ENCODE data around the gene ODC1.

Gene ODC1

DNA sequence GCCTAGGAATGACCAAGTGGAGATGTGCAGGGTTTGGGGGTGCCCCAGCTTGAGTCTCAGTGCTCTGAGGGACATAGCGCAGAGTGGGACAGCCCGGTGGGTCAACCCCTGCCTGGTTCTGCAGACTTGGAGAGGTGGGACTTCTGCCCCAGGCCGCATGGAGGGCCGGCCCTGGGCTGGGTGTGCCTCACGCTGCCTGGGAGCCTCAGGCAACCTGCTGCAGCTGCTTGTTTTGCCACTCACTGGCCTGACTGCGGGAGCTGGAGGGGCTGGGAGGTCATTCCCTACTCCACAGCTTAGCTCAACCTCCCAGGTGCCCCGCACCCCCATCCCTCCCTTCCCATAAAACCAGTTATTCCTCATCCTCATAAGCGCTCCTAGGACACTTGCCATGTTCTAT is 33.1 kb downstream of the ODC1 start:
- DNase-seq (ENCODE audit: low spot score), result no peak

GRCh38 chr2:10414591-10414990 is 33.5 kb downstream of the ODC1 start:
- DNase-seq (ENCODE audit: low spot score), result no peak

DNA sequence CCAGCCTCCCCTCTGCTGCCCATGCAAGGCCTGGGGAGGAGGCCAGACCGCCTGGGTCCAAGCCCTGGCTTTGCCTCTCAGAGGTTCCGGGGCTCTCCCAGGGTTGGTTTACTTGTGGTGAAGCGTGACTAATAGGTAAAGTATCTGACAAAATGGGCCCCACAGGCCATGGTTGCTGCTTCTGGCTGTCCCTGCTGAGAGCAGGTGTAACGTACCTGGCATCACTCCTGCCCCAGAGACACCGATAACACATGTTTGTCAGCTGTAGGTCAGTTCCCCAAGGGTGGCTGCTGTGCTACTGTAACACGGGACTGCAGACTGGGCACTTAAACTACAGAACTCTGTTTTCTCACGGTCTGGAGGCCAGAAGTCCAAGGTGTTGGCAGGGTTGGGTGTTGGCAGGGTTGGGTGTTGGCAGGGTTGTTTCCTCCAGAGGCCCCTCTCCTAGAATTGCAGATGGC is 34.1 kb downstream of the ODC1 start:
- DNase-seq (ENCODE audit: low spot score), result no peak

DNA sequence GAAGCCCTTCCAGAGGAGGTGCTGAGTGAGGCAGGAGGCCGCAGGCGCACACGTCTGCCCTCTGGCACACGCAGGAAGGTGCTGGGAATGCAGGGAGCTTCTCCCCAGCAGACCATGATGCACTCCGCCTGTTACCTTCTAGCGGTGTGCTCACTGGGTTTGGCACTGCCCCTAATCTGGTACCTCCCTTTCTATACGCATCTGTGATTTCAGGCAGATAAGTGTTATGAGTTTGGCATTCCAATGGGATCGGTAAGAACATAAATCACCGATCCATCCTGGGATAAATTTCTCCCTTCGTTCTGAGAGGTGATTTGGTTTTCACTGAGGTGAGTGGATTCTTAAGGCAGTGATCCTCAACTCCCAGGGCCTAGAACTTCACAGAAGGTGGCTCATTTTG is 34.6 kb downstream of the ODC1 start:
- DNase-seq (ENCODE audit: low spot score), result no peak

DNA sequence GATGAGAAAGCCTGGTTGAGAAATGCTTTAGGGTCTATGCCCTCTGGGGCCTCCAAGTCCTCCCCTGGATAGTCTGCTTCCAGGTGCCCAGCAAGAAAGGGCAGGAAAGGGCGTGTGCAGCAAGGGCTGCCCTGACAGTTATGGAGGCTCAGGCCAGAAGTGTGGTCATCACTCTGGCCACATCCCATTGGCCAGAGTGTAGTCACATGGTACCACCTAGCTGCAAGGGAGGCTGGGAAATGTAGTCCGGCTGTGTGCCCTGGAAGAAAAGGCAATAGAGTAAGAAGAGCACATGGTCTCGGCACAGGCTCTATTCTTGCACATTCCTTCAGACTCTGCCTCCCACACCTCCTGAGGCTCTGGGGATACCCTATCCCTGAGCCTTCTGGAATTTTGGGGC is 35.7 kb downstream of the ODC1 start:
- no peak for DNase-seq (ENCODE audit: low spot score)

DNA sequence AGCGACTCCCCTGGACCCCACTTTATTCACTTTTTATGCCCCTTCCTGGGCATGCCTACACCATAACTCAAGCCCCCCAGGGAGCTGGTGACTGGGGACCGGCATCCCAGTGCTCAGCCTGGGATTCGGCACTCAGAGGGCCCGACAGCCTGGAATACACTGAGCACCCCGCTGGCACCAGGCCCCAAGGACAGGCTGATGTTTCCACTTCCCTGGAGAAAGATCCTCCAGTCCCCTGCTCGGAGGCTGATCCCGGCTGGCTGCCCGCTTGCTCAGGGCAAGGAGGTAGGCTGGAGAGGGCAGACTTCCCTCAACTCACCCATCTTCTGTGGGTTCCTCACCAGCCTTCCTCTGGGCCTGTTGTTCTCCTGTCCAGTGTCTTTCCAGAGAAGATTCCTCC is 36.6 kb downstream of the ODC1 start:
- DNase-seq (ENCODE audit: low spot score), result no peak

DNA sequence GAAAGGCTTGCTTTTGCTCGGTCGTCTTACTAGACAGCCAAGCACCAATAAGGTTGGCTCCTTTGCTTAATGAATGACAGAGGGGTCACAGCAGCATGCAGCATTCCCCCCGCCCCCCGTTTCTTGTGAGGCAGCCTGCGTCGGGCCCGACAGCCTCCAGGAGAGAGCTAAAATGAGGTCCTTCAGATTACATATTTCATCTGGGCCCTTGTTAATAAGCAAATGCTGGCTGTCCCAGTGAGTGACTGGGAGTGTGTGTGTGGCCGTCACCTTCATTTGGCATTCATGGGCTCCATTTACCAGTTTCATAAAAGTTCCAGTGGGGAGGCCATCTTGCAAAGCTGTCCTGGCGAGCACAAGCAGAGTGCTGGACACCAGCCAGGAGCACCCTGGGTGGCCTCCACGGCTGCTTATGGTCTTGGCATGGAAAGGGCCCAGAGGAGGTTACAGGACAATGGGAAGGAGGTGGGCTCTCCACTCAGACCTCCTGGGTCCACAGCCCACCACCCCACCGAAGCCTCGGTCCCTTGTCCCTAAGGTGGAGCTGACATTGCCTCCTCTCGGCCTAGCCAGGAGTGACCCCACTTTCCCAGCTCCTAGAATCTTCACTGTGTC is 37.2 kb downstream of the ODC1 start:
- DNase-seq (ENCODE audit: low spot score), result no peak

- DNase-seq (ENCODE audit: low spot score), result no peak
These were observed 37.9 kb downstream of the ODC1 start for GRCh38 chr2:10410001-10410822.

DNA sequence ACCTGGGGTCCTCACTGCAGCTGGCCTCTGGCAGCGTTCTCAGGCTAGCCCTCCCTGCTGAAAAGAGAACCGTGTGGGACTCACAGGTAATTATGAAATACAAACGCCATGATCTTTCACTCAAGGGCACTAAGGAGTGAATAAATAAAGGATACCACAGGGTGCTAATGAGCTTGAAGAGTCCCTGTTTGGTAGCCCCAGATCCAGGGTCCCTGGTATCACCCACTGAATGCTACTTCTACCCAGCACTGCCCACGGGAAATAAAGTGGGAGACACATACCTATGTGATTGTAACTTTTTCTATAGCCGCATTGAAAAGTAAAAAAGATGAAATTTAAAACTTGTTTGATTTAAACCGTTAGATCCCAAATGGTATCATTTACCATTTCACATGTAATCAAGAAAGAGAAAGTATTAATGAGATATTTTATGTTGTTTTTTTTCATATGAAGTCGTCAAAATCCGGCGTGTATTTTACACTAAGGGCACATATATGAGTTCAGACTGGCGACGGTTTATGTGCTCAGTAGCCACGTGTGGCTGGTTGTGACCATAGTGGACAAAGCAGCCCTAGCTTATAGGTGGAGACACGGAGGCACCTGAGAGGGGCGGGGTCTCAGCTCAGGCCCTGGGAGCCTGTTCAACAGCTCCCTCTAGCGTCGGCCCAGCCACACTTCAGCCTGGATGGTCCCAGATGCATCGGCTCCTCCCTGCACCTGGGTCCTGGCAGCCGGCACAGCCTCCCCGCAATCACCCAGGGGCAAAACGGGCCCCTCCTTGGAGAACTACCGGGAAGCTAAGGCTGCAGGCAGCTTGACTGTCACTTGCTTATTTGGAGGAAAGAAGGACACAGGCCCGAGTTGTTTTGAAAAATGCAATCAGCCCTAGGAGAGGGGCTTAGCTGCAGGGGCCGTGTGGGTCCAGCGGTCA is 39.2 kb downstream of the ODC1 start:
- DNase-seq (ENCODE audit: low spot score), result peak; percentile 83

DNA sequence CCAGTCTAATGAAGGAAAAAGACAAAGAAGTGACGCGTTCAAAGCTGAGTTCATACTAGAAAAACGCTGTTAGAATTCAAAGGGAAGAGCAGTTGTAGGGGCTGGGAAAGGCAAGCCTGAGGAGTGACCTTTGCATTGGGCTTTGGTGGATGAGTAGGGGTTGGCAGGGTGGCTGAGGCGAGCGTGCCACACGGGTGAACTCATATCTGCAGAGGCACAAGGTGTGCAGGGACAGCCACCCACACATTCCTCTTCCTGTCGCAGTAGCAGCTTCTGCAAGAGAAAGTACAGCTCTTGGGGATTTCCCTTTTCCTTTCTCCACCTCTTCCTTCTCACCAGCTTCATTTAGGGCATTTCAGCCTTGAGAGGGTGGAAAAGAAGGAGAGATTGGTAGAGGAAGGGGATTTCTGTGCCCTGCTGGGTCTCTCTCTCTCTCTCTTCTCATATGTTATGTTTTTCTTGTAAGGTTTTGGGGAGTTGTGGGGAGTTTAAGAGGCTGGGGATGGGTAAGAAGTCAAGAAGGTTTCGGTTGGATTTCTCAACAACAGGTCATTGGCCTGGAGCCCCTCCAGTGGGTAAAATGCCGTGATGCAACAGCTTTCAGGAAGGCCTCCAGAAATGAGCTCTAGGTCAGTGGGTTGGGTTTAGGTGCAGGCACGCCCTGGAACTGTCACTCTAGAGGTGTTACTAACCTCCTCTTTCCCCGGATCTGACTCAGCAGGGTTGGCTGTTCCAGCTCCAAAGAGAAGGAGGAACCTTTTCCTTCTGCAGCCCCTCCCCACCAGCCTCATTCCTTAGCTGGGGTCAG is 40.1 kb downstream of the ODC1 start:
- DNase-seq (ENCODE audit: low spot score), result peak; percentile 49

- no peak for DNase-seq (ENCODE audit: low spot score)
These were observed 40.7 kb downstream of the ODC1 start for GRCh38 chr2:10407432-10407831.

DNA sequence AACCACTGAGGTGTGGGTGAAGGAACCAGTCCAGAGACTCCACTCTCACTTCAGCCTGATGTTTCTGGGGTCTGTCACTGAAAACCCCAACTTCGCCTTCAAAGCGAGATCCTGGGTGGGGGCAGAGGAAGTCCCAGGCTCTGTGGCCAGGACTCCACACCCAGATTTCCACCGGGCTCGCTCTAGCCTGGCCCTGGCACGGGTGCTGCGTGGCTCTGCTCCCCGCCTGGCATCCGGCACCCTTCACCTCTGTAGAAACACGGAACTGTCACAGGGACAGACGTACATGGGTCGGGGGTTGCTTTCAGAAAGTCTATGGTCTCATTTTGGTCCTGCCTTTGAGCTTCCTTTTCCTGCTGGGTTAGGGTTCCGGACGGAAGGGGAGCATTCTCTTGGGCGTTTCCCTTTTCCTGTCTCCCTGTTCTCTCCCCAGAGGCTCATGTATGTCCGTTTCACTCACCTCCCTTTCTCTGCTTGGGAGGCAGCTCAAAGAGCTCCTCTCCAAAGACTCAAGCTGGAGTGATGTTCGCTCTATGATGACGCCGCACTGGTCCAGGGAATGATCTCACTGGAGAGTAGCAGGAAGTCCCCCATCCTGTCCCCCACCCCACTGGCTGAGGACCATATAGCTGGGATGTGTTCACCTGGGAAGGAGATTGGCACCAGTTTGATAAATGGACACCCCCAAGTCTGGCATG is 41.5 kb downstream of the ODC1 start:
- DNase-seq (ENCODE audit: low spot score), result no peak

GRCh38 chr2:10406016-10406415 is 42.1 kb downstream of the ODC1 start:
- no peak for DNase-seq (ENCODE audit: low spot score)

DNA sequence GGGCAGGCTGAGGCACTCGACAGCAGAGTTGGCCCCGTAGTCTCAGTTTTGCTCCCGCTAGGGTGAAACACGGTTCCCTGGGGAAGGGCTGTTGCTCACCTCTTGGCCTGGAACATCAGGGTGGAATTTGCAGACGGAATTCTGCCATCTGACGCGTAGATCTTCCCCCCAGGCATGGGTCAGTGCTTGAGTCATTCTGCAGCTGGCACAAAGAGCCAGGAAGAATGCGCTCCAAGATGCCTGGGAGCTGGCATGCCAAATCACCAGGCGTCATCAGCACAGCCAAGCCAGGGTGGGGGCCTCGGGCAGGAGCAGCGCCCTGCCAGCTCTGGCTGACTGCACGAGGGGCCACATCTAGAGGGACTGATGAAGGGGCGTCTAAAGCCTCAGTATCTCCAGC is 42.7 kb downstream of the ODC1 start:
- no peak for DNase-seq (ENCODE audit: low spot score)

DNA sequence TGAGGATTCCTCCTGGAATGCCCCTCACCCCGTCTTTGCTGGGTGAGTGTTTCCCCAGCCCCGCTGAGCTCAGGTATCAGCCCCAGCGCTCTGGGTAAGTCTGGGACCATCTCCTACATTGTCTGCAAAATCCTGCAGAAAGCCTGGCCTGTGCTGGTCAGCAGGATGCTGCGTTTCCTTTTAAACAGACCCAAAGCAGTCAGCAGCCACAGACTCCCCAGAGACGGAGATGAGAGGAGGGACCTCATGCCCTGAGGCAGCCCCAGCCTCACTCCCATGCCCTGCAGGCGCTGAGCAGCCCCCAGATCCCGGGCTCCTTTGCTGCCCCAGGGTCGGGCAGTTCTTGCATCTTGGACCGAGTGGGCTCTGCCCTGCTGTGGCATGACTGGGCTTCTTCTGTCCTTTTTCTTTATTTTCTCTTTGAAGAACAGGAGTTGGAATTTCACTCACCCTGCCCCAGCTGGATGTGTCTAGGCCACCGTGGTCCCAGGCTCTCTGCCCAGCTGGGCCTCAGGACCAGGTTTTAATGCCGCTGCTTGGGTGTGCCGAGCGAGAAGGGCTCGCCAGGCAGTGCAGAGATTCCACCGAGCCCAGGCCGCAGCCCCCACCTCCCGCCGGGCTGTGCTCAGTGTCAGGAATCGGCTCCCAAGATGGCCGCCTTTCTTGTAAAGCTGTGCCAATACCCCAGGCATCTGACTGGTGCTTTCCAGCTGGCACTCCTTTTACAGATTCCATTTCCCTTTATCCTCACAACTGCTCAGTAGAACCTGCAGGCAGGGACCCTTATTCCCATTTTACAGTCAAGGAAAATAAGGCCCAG is 43.6 kb downstream of the ODC1 start:
- DNase-seq (ENCODE audit: low spot score), result no peak

GRCh38 chr2:10402653-10403215 is 45.4 kb downstream of the ODC1 start:
- no peak for DNase-seq (ENCODE audit: low spot score)

DNA sequence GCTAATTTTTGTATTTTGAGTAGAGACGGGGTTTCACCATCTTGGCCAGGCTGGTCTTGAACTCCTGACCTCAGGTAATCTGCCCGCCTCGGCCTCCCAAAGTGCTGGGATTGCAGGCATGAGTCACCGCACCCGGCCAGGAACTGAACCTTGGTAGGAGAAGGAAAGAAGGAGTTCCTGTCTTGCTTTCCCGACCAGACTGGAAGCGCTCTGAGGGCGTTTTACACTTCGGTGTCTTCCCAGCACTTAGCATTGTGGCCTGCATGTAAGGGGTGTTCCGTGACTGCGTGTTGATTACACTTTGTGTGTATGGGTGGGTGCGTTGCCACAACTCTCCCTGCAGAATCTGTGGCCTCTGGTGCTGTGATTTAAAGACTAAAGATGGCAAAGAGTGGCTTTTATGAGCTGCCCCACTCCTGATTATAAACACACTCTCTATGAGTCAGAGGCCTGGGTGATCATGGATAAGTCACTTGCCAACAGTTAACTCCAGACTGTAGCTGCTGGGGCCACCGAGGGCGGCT is 46.0 kb downstream of the ODC1 start:
- DNase-seq (ENCODE audit: low spot score), result no peak

DNA sequence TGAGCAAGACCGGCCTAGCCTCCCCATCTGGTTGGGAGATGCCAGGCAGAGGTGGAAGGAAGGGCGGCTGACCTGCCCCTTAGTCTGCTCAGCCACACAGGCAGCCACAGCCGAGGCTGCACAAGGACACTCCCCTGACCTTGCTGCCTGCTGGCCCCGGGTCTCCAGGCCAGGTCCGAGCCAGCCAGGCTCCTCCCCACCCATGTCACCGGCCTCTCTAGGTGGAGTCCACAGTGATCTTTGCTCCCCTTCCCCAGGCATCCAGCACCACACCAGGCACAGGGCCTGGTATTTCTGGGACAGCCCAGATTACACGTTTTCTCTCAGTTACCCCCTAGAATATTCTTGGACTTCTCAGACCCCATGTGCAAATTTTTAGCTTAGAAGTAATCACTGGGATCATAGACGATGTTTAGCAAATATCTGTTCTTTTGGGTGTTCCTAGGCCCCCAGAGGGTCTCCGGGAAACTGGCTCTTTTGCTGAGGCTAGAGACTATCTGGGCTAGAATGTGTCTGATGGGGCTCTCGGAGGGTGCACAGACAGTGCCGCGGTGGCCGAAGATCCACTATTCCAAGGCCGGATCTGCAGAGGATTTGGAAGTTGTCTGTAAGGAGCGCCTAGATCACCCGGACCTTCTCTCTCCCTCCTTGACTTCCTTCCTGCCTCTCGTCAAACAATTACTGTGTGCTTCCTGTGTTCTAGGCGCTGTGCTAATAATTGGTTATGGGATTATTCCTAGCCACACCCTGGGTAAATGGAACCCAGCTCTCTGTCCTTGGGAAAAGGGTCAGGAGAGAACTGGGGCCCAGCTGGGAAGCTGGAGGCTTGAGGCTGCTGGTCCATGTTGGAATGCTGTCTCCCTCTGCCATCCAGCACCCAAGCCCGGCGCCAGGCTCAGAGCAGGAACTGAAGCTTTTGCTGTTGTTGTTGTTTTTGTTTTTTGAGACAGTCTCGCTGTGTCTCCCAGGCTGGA is 46.9 kb downstream of the ODC1 start:
- no peak for DNase-seq (ENCODE audit: low spot score)
